Breast epithelium (tissue), 4 donors: Measurements from ENCODE around the gene ADD2. TPM values are rescaled to one million over a fixed set of nuclear protein-coding genes. Genes with fewer than 3 reads are reported as not detected.

Experiments used
- DNase-seq, 2 donors: peaks; one replicate each; pipeline ENCODE4 v3.0.0-alpha.2; 2019; ENCODE audit warnings: low spot score in 2 of 2
- H3K27ac ChIP-seq, 2 donors: fragments of 200-600 bp; sonication (generic) in 1 of 2; one replicate each; pipeline ENCODE4 v1.5.1; 2016 to 2019; ENCODE audit warnings: mild to moderate bottlenecking in 1 of 2
- H3K27me3 ChIP-seq, 2 donors: fragments of 200-600 bp; sonication (generic) in 1 of 2; one replicate each; pipeline versions ENCODE4 v1.5.1 to v1.6.0; 2017 to 2019; ENCODE audit warnings: control low read depth in 1 of 2, mild to moderate bottlenecking in 1 of 2
- H3K36me3 ChIP-seq: fragments of 200-600 bp; one replicate; pipeline ENCODE4 v1.5.1; 2019
- H3K4me1 ChIP-seq, 2 donors: fragments of 200-600 bp; sonication (generic); one replicate each; pipeline ENCODE4 v1.5.1; 2016 to 2019; ENCODE audit warnings: control low read depth in 1 of 2
- H3K4me3 ChIP-seq, 3 donors: fragments of 200-600 bp; sonication (generic); 1 replicate in 2 of 3; 2 replicates in 1 of 3; pipeline ENCODE4 v1.5.1; 2016 to 2019; ENCODE audit warnings: mild to moderate bottlenecking in 3 of 3, moderate library complexity in 2 of 3
- H3K9me3 ChIP-seq, 2 donors: fragments of 200-600 bp; sonication (generic) in 1 of 2; one replicate each; pipeline ENCODE4 v1.5.1; 2016 to 2019; ENCODE audit warnings: control low read depth in 1 of 2
- CTCF ChIP-seq, 3 donors: fragments of 450-650 bp; IDR thresholded peaks; one replicate each; pipeline ENCODE4 v1.5.1; 2016 to 2017; ENCODE audit warnings: antibody characterized with exemption in 3 of 3, mild to moderate bottlenecking in 3 of 3, moderate library complexity in 3 of 3
- POLR2A ChIP-seq: fragments of 450-650 bp; IDR thresholded peaks from one replicate; pipeline ENCODE4 v1.6.1; 2016; ENCODE audit warnings: antibody characterized with exemption, mild to moderate bottlenecking, moderate library complexity
- POLR2AphosphoS5 ChIP-seq, 3 donors: sonication (generic); formaldehyde crosslinking; IDR thresholded peaks; one replicate each; pipeline ENCODE4 v1.6.1; 2017; ENCODE audit warnings: antibody characterized with exemption in 3 of 3
- intact Hi-C: fragments of 100-400 bp; cut with DNase I; formaldehyde crosslinking; loops from one replicate; pipeline ENCODE4 v1.15.1; 2023; ENCODE audit warnings: low total_unique reads
- total RNA-seq, 3 donors: library from RNA; depleted of rRNA; stranded (reverse); fragments of >200 nt; gene quantifications; one replicate each; pipeline ENCODE4 v1.1.0, GENCODE V29; 2016

ADD2 gene
- total RNA-seq, 3 donors from 2014 or later: 1.3 to 2.3 (median 1.9) TPM

GRCh38 chr2:70717431-70718038 is 50.5 kb downstream of the ADD2 start:
- H3K9me3 ChIP-seq: no peaks in the 10 kb centered on the region
- intact Hi-C loops: no loop called here
- TF ChIP-seq CTCF (IDR thresholded peaks at IDR 0.05) (no peak), POLR2AphosphoS5 (IDR thresholded peaks at IDR 0.05) (no peak), POLR2A (no peak)
- H3K4me1 ChIP-seq: no peaks in the 10 kb centered on the region
- no peaks in the 10 kb centered on the region for H3K27me3 ChIP-seq
- no peaks in the 10 kb centered on the region for H3K36me3 ChIP-seq
- DNase-seq: no peak
- no peak overlapping the region for H3K4me3 ChIP-seq
- H3K27ac ChIP-seq: no peak overlapping the region

- Histone ChIP-seq H3K36me3 (no peaks in the 10 kb centered on the region), H3K4me1 (no peaks in the 10 kb centered on the region), H3K27me3 (no peaks in the 10 kb centered on the region), H3K27ac (no peak overlapping the region), H3K9me3 (no peaks in the 10 kb centered on the region), H3K4me3 (no peak overlapping the region)
- intact Hi-C loops: no loop called here
- DNase-seq: no peak
- no peak for TF ChIP-seq CTCF (IDR thresholded peaks at IDR 0.05)
- TF ChIP-seq POLR2A: no peak
- no peak for TF ChIP-seq POLR2AphosphoS5 (IDR thresholded peaks at IDR 0.05)
Measured at GRCh38 chr2:70716951-70717350, 51.0 kb downstream of the ADD2 start.

- H3K27ac ChIP-seq: no peak overlapping the region
- no peak overlapping the region for H3K4me3 ChIP-seq
- no peaks in the 10 kb centered on the region for H3K9me3 ChIP-seq
- no peaks in the 10 kb centered on the region for H3K27me3 ChIP-seq
- H3K36me3 ChIP-seq: no peaks in the 10 kb centered on the region
- H3K4me1 ChIP-seq: no peaks in the 10 kb centered on the region
- intact Hi-C loops: no loop called here
- TF ChIP-seq CTCF (IDR thresholded peaks at IDR 0.05): no peak
- no peak for TF ChIP-seq POLR2A
- TF ChIP-seq POLR2AphosphoS5 (IDR thresholded peaks at IDR 0.05): no peak
- no peak for DNase-seq
Measured at GRCh38 chr2:70716131-70716743, 51.8 kb downstream of the ADD2 start.

GRCh38 chr2:70715071-70715985 is 52.7 kb downstream of the ADD2 start:
- no peaks in the 10 kb centered on the region for H3K9me3 ChIP-seq
- no peak for DNase-seq
- TF ChIP-seq POLR2AphosphoS5 (IDR thresholded peaks at IDR 0.05) (no peak), CTCF (IDR thresholded peaks at IDR 0.05) (no peak), POLR2A (no peak)
- no peak overlapping the region for H3K4me3 ChIP-seq
- no peaks in the 10 kb centered on the region for H3K36me3 ChIP-seq
- intact Hi-C loops: no loop called here
- no peaks in the 10 kb centered on the region for H3K4me1 ChIP-seq
- no peaks in the 10 kb centered on the region for H3K27me3 ChIP-seq
- H3K27ac ChIP-seq: no peak overlapping the region
